H1 (cell line): ENCODE results near the gene NMNAT3. TPM values are rescaled to one million over a fixed set of nuclear protein-coding genes. Genes with fewer than 3 reads are reported as not detected.

ENCODE experiments used
- CTCF ChIA-PET: fragments of 300-600 bp; sonication (Branson Sonifier 250); formaldehyde crosslinking; loops from one replicate; lab custom pipeline; 2021; ENCODE audit not compliant: partially characterized antibody; lab: Charles Lee
- POLR2A ChIA-PET: fragments of 300-600 bp; sonication (Branson Sonifier 250); formaldehyde crosslinking; loops from one replicate; lab custom pipeline; 2021; ENCODE audit warnings: inconsistent platforms; ENCODE audit not compliant: partially characterized antibody; lab: Charles Lee
- DNase-seq, 2 experiments: peaks; one replicate each; pipeline versions ENCODE4 v3.0.0 to v3.0.0-alpha.2; 2010 to 2022; ENCODE audit warnings: low spot score in 2 of 2, low read depth in 1 of 2, mixed read lengths in 1 of 2
- FAIRE-seq: peaks from 2 replicates; lab custom pipeline; 2011; peaks lifted over from hg19 to GRCh38; lab: Jason Lieb, UNC
- H2AFZ ChIP-seq: 2 replicates; pipeline ENCODE4 v1.8.1; 2012; ENCODE audit warnings: low read length, inconsistent platforms
- H2AK5ac ChIP-seq: 2 replicates; pipeline ENCODE4 v1.6.1; 2013; ENCODE audit warnings: low read depth, low read length
- H2BK120ac ChIP-seq: replicated peaks from 2 replicates; pipeline ENCODE3; 2013; ENCODE audit warnings: low read depth, low read length, inconsistent platforms
- H2BK12ac ChIP-seq: 2 replicates; pipeline ENCODE4 v1.6.1; 2013; ENCODE audit warnings: low read depth, low read length
- H2BK15ac ChIP-seq: 2 replicates; pipeline ENCODE4 v1.6.1; 2013; ENCODE audit warnings: low read length
- H2BK20ac ChIP-seq: 2 replicates; pipeline ENCODE4 v1.6.1; 2013; ENCODE audit warnings: low read length
- H2BK5ac ChIP-seq: 2 replicates; pipeline ENCODE4 v1.6.1; 2013; ENCODE audit warnings: low read depth, low read length
- H3K14ac ChIP-seq: 2 replicates; pipeline ENCODE4 v1.6.1; 2013; ENCODE audit warnings: inconsistent platforms; ENCODE audit not compliant: insufficient read length
- H3K18ac ChIP-seq: 2 replicates; pipeline ENCODE4 v1.6.1; 2013; ENCODE audit warnings: low read length; ENCODE audit errors: extremely low read depth
- H3K23ac ChIP-seq: 2 replicates; pipeline ENCODE4 v1.6.1; 2013; ENCODE audit warnings: inconsistent platforms; ENCODE audit not compliant: insufficient read length
- H3K23me2 ChIP-seq: 2 replicates; pipeline ENCODE4 v1.6.1; 2013; ENCODE audit warnings: low read depth, low read length
- H3K27ac ChIP-seq: 2 replicates; pipeline ENCODE4 v1.6.1; 2011; ENCODE audit warnings: low read depth, low read length, inconsistent platforms
- H3K27me3 ChIP-seq, 4 experiments: replicated peaks in 1 of 4; 1 replicate in 1 of 4; 2 replicates in 3 of 4; pipeline versions ENCODE4 v1.6.1 to v1.8.1; 2011 to 2013; ENCODE audit warnings: low read length in 3 of 4, mild to moderate bottlenecking in 3 of 4, inconsistent platforms in 2 of 4, mixed read lengths in 2 of 4, moderate library complexity in 1 of 4; ENCODE audit not compliant: control insufficient read depth in 3 of 4, insufficient read depth in 3 of 4; ENCODE audit errors: extremely low read depth in 1 of 4
- H3K36me3 ChIP-seq, 4 experiments: 2 replicates each; pipeline versions ENCODE4 v1.6.1 to v1.8.1; 2011 to 2013; ENCODE audit warnings: mild to moderate bottlenecking in 4 of 4, low read length in 3 of 4, moderate library complexity in 2 of 4, control low read depth in 1 of 4, inconsistent platforms in 1 of 4; ENCODE audit not compliant: insufficient read depth in 4 of 4, control insufficient read depth in 2 of 4
- H3K4ac ChIP-seq: replicated peaks from 2 replicates; pipeline ENCODE3; 2013; ENCODE audit warnings: low read length, low read depth, mixed read lengths, inconsistent platforms; ENCODE audit not compliant: insufficient read length
- H3K4me1 ChIP-seq, 4 experiments: replicated peaks in 1 of 4; 1 replicate in 1 of 4; 2 replicates in 3 of 4; pipeline versions ENCODE4 v1.6.1 to v1.8.1; 2011 to 2013; ENCODE audit warnings: low read length in 3 of 4, inconsistent platforms in 2 of 4, mixed read lengths in 1 of 4; ENCODE audit not compliant: insufficient read depth in 4 of 4, control insufficient read depth in 3 of 4
- H3K4me2 ChIP-seq, 2 experiments: 2 replicates each; pipeline versions ENCODE4 v1.6.1 to v1.8.1; 2011 to 2013; ENCODE audit warnings: low read depth in 2 of 2, low read length in 2 of 2, control low read depth in 1 of 2, inconsistent platforms in 1 of 2, mild to moderate bottlenecking in 1 of 2; ENCODE audit not compliant: insufficient read depth in 1 of 2
- H3K4me3 ChIP-seq, 4 experiments: fragments of 200-600, 300-600 bp in 1 of 4; sonication (generic), shearing (Covaris generic), sonication (Bioruptor Twin) in 1 of 4; 2 replicates each; pipeline versions ENCODE4 v1.5.1 to v1.8.1; 2011 to 2016; ENCODE audit warnings: low read length in 4 of 4, low read depth in 3 of 4, control low read depth in 2 of 4, inconsistent platforms in 2 of 4, mild to moderate bottlenecking in 2 of 4, mixed read lengths in 1 of 4, moderate library complexity in 1 of 4; ENCODE audit not compliant: insufficient read depth in 2 of 4; ENCODE audit errors: extremely low read depth in 1 of 4
- H3K56ac ChIP-seq: replicated peaks from 2 replicates; pipeline ENCODE3; 2013; ENCODE audit warnings: low read depth, mild to moderate bottlenecking, mixed read lengths, low read length, inconsistent platforms; ENCODE audit not compliant: insufficient read length
- H3K79me1 ChIP-seq: 2 replicates; pipeline ENCODE4 v1.6.1; 2013; ENCODE audit warnings: low read depth, low read length, control low read depth
- H3K79me2 ChIP-seq, 2 experiments: 2 replicates each; pipeline versions ENCODE4 v1.6.1 to v1.8.1; 2012 to 2013; ENCODE audit warnings: low read length in 2 of 2, mild to moderate bottlenecking in 2 of 2, inconsistent platforms in 1 of 2; ENCODE audit not compliant: insufficient read depth in 2 of 2, control insufficient read depth in 1 of 2
- H3K9ac ChIP-seq, 4 experiments: replicated peaks in 1 of 4; 1 replicate in 1 of 4; 2 replicates in 3 of 4; pipeline versions ENCODE4 v1.6.1 to v1.8.1; 2011 to 2013; ENCODE audit warnings: low read depth in 3 of 4, low read length in 3 of 4, control low read depth in 2 of 4, mild to moderate bottlenecking in 2 of 4, moderate library complexity in 2 of 4, inconsistent platforms in 1 of 4; ENCODE audit errors: extremely low read depth in 1 of 4
- H3K9me3 ChIP-seq, 2 experiments: 2 replicates each; pipeline versions ENCODE4 v1.6.1 to v1.8.1; 2012 to 2013; ENCODE audit warnings: mild to moderate bottlenecking in 2 of 2, moderate library complexity in 2 of 2, control low read depth in 1 of 2, inconsistent platforms in 1 of 2, low read depth in 1 of 2, low read length in 1 of 2, mixed read lengths in 1 of 2; ENCODE audit not compliant: insufficient read depth in 2 of 2
- H4K20me1 ChIP-seq, 2 experiments: replicated peaks in 1 of 2; 2 replicates each; pipeline versions ENCODE3 to v1.8.1; 2011 to 2013; ENCODE audit warnings: inconsistent platforms in 2 of 2, low read length in 2 of 2, mild to moderate bottlenecking in 1 of 2; ENCODE audit not compliant: insufficient read depth in 2 of 2, control insufficient read depth in 1 of 2
- H4K5ac ChIP-seq: 2 replicates; pipeline ENCODE4 v1.6.1; 2013; ENCODE audit warnings: low read length, low read depth, mixed read lengths, inconsistent platforms; ENCODE audit not compliant: insufficient read length
- H4K8ac ChIP-seq: 2 replicates; pipeline ENCODE4 v1.8.0; 2013; ENCODE audit warnings: mild to moderate bottlenecking, moderate library complexity, low read length, inconsistent platforms; ENCODE audit not compliant: insufficient read depth; ENCODE audit errors: extremely low read depth
- H4K91ac ChIP-seq: replicated peaks from 2 replicates; pipeline ENCODE3; 2013; ENCODE audit warnings: low read length, mixed read lengths, inconsistent platforms; ENCODE audit not compliant: insufficient read length
- CTCF ChIP-seq, 3 experiments: IDR thresholded peaks; 1 replicate in 2 of 3; 2 replicates in 1 of 3; pipeline versions ENCODE4 v1.5.1 to v1.6.1; 2011; ENCODE audit warnings: low read length in 3 of 3, mild to moderate bottlenecking in 3 of 3, inconsistent platforms in 2 of 3, low read depth in 1 of 3, moderate library complexity in 1 of 3; ENCODE audit not compliant: insufficient read depth in 1 of 3; ENCODE audit errors: control extremely low read depth in 1 of 3
- EZH2 ChIP-seq: fragments of 200-600 bp; sonication (generic); IDR thresholded peaks from 2 replicates; pipeline ENCODE4 v1.7.1; 2012; ENCODE audit warnings: low read depth, mild to moderate bottlenecking, moderate library complexity, low read length, inconsistent platforms; ENCODE audit not compliant: severe bottlenecking
- MAX ChIP-seq: IDR thresholded peaks from 2 replicates; pipeline ENCODE4 v1.6.1; 2012; ENCODE audit warnings: inconsistent platforms
- SIN3A ChIP-seq, 2 experiments: IDR thresholded peaks in 1 of 2; conservative IDR thresholded peaks in 1 of 2; 2 replicates each; pipeline ENCODE4 v1.6.1; 2011 to 2012; ENCODE audit warnings: low read length in 2 of 2, improper control_type of control experiment in 1 of 2, low read depth in 1 of 2, mild to moderate bottlenecking in 1 of 2
- SP1 ChIP-seq: IDR thresholded peaks from 2 replicates; pipeline ENCODE4 v1.6.1; 2011; ENCODE audit warnings: low read depth, low read length
- TAF1 ChIP-seq: IDR thresholded peaks from 2 replicates; pipeline ENCODE4 v1.6.1; 2011; ENCODE audit warnings: mild to moderate bottlenecking, low read depth, low read length
- USF2 ChIP-seq: IDR thresholded peaks from 2 replicates; pipeline ENCODE4 v1.6.1; 2011; ENCODE audit warnings: low read length, improper control_type of control experiment
- WGBS, 2 experiments: shearing (Covaris generic) in 1 of 2; methylation state at CpG; one replicate each; pipeline versions ENCODE4 v1.1.6 to v1.1.7; 2013 to 2015; ENCODE audit warnings: low lambda C conversion rate in 2 of 2, mixed read lengths in 2 of 2, inconsistent platforms in 1 of 2, low coverage in 1 of 2, missing lambda C conversion rate in 1 of 2; ENCODE audit not compliant: insufficient replicate concordance in 2 of 2, insufficient coverage in 1 of 2, insufficient read length in 1 of 2; ENCODE audit errors: extremely low coverage in 1 of 2, missing lambda C conversion rate in 1 of 2; 5-methylcytosine and 5-hydroxymethylcytosine counted together
- polyA plus RNA-seq, 7 experiments: library from polyadenylated mRNA; depleted of rRNA in 3 of 7; stranded (reverse) in 5 of 7; unstranded in 2 of 7; fragments of >200 nt in 5 of 7; fragments of 200-250 nt in 2 of 7; gene quantifications; 1 replicate in 5 of 7; 2 replicates in 1 of 7; 4 replicates in 1 of 7; pipeline versions ENCODE4 v1.2.1 to v1.2.3, GENCODE V29; 2011 to 2013; ENCODE audit warnings: missing spikeins in 2 of 7, mixed read lengths in 2 of 7
- total RNA-seq: library from RNA; stranded (reverse); fragmentation: NEBNext Ultra II Directional; extraction: Animal tissue kit (Norgen Biotek cat#: 25700); gene quantifications from 2 replicates; pipeline ENCODE4 v1.2.1, GENCODE V29; 2021

NMNAT3 gene
- total and polyA plus RNA-seq, 2 of the 8 experiments (the other 6 are each of a cell fraction or from before 2014, with no cell fraction given) = 4.2 to 4.3 TPM

GRCh38 chr3:139519998-139520737 lies 157.6 kb downstream of the NMNAT3 start:
- Histone ChIP-seq H4K8ac (no peak overlapping the region; the same call in 1 of the 2 replicates), H3K4me1 (peaks cover 0 to 9% (median 6%) of the 10 kb centered on the region in 4 experiments; a peak in 4 of 7 replicates), H2BK20ac (no peak overlapping the region), H2BK15ac (no peak overlapping the region), H2AK5ac (0 out of 2 replicates have a peak overlapping the region, but pooled peaks have one; percentile 19), H2BK5ac (no peak overlapping the region), H3K4me2 (no peak overlapping the region), H4K20me1 (no peaks in the 10 kb centered on the region), H3K18ac (no peak overlapping the region), H3K27me3 (peaks cover 0 to under 1% (median 0%) of the 10 kb centered on the region in 4 experiments; a peak in 3 of 7 replicates), H4K5ac (no peak overlapping the region), H3K56ac (no peak overlapping the region), H2BK12ac (0 out of 2 replicates have a peak overlapping the region, but pooled peaks have one; percentile 54), H3K27ac (no peak overlapping the region), H2AFZ (no peak overlapping the region; the same call in 1 of the 2 replicates), H3K36me3 (no peaks in the 10 kb centered on the region), H3K9ac (no peak overlapping the region), H2BK120ac (no peak overlapping the region), H3K4ac (no peak overlapping the region), H3K14ac (no peak overlapping the region), H3K23ac (no peak overlapping the region), H3K79me1 (no peaks in the 10 kb centered on the region), H3K23me2 (no peaks in the 10 kb centered on the region), H3K79me2 (no peaks in the 10 kb centered on the region), H4K91ac (no peak overlapping the region), H3K4me3 (no peak overlapping the region), H3K9me3 (no peaks in the 10 kb centered on the region)
- ChIA-PET CTCF (interaction anchor here (0.7 to 8.5 kb wide), 32 partner anchors 9 to 322 kb away, joined by 3 to 95 read pairs (median 4); partner anchors contain the start of genes RBP1 and RBP2), POLR2A (no interaction called here)
- FAIRE-seq (peak; percentile 32), DNase-seq (peak in 1 of 2 experiments; percentile 80)
- 77% methylated on average over 7 of the region's 7 CpGs; no CpG with 5 or more reads in 1 of the 2 experiments for WGBS, 2 experiments
- peak; percentile 67 to 84 (median 77) for TF ChIP-seq CTCF (IDR thresholded peaks at IDR 0.05; ENCODE audit: control extremely low read depth in 1 of 3, insufficient read depth in 1 of 3, low read depth in 1 of 3, low read length in 3 of 3)
- TF ChIP-seq USF2 = 0 out of 2 replicates have a peak, but pooled peaks have one; percentile 25
- no peak for TF ChIP-seq SIN3A (conservative IDR thresholded peaks at IDR 0.05 in 1 of 2, IDR thresholded peaks at IDR 0.05 in 1 of 2; ENCODE audit: low read depth in 1 of 2, low read length in 2 of 2)
- no peak for TF ChIP-seq EZH2
- no peak for TF ChIP-seq SP1
- no peak for TF ChIP-seq TAF1
- TF ChIP-seq MAX = peak; percentile 85
